HepG2 (cell line): Measurements from ENCODE around the gene PIGV.

Source experiments
- ATF2 ChIP-seq: sonication (generic); formaldehyde crosslinking; IDR thresholded peaks from 2 replicates; pipeline ENCODE4 v1.4.0; 2020; ENCODE audit warnings: missing genetic modification reagents
- CBFB ChIP-seq: sonication (generic); formaldehyde crosslinking; IDR thresholded peaks from 2 replicates; pipeline ENCODE4 v1.4.0; 2020; ENCODE audit warnings: missing genetic modification reagents
- CCAR2 ChIP-seq: fragments of 200-400 bp; formaldehyde crosslinking; optimal IDR thresholded peaks from 2 replicates; pipeline ENCODE3; 2018; ENCODE audit warnings: low read depth, mild to moderate bottlenecking, low read length, moderate library complexity
- FOXC1 ChIP-seq: sonication (generic); formaldehyde crosslinking; IDR thresholded peaks from 2 replicates; pipeline ENCODE4 v1.8.0; 2022; ENCODE audit warnings: mild to moderate bottlenecking, missing genetic modification reagents, borderline replicate concordance
- PRPF4 ChIP-seq: fragments of 200-400 bp; formaldehyde crosslinking; IDR thresholded peaks from 2 replicates; pipeline ENCODE4 v1.6.1; 2016; ENCODE audit warnings: low read length, low read depth; ENCODE audit not compliant: poor library complexity, severe bottlenecking
- SP1 ChIP-seq, 2 experiments: fragments of 450-650 bp in 1 of 2; sonication (generic) in 1 of 2; formaldehyde crosslinking in 1 of 2; IDR thresholded peaks; 2 replicates each; pipeline versions ENCODE4 v1.4.0 to v1.6.1; 2016 to 2020; ENCODE audit warnings: missing genetic modification reagents in 1 of 2
- TAF1 ChIP-seq: sonication (generic); formaldehyde crosslinking; IDR thresholded peaks from 2 replicates; pipeline ENCODE4 v1.4.0; 2020; ENCODE audit warnings: missing genetic modification reagents
- ZBTB42 ChIP-seq: sonication (generic); formaldehyde crosslinking; IDR thresholded peaks from 2 replicates; pipeline ENCODE4 v1.5.0; 2020; ENCODE audit warnings: mild to moderate bottlenecking, missing genetic modification reagents
- ZNF225 ChIP-seq: sonication (generic); formaldehyde crosslinking; IDR thresholded peaks from 2 replicates; pipeline ENCODE4 v1.4.0; 2020; ENCODE audit warnings: mild to moderate bottlenecking, missing genetic modification reagents
- ZNF512 ChIP-seq: sonication (generic); formaldehyde crosslinking; IDR thresholded peaks from 2 replicates; pipeline ENCODE4 v1.4.0; 2020; ENCODE audit warnings: mild to moderate bottlenecking, missing genetic modification reagents
- TF ChIP-seq, protein P1 (sequence below): sonication (generic); formaldehyde crosslinking; IDR thresholded peaks from 2 replicates; pipeline ENCODE4 v1.8.0; 2022; ENCODE audit warnings: mild to moderate bottlenecking, missing genetic modification reagents
- TF ChIP-seq, protein P2 (sequence below): IDR thresholded peaks from 2 replicates; pipeline ENCODE4 v1.6.1; 2016; ENCODE audit warnings: low read depth
- TF ChIP-seq, protein P3 (sequence below): sonication (generic); formaldehyde crosslinking; IDR thresholded peaks from 2 replicates; pipeline ENCODE4 v1.5.0; 2020; ENCODE audit warnings: missing genetic modification reagents
- TF ChIP-seq, protein P4 (sequence below): sonication (generic); formaldehyde crosslinking; IDR thresholded peaks from 2 replicates; pipeline ENCODE4 v1.5.0; 2020; ENCODE audit warnings: mild to moderate bottlenecking, missing genetic modification reagents, moderate library complexity

GRCh38 chr1:26759531-26759930, 28.2 kb upstream of the PIGV start:
- TF ChIP-seq TAF1, result no peak
- no peak for TF ChIP-seq ZNF512 (CRISPR knock-in tag)
- TF ChIP-seq CBFB (CRISPR knock-in tag), result no peak
- no peak for TF ChIP-seq FOXC1
- no peak for TF ChIP-seq CCAR2
- TF ChIP-seq, protein P1, sequence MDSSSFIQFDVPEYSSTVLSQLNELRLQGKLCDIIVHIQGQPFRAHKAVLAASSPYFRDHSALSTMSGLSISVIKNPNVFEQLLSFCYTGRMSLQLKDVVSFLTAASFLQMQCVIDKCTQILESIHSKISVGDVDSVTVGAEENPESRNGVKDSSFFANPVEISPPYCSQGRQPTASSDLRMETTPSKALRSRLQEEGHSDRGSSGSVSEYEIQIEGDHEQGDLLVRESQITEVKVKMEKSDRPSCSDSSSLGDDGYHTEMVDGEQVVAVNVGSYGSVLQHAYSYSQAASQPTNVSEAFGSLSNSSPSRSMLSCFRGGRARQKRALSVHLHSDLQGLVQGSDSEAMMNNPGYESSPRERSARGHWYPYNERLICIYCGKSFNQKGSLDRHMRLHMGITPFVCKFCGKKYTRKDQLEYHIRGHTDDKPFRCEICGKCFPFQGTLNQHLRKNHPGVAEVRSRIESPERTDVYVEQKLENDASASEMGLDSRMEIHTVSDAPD (CRISPR knock-in tag), result no peak
- no peak for TF ChIP-seq ATF2 (CRISPR knock-in tag)
- TF ChIP-seq, protein P2, sequence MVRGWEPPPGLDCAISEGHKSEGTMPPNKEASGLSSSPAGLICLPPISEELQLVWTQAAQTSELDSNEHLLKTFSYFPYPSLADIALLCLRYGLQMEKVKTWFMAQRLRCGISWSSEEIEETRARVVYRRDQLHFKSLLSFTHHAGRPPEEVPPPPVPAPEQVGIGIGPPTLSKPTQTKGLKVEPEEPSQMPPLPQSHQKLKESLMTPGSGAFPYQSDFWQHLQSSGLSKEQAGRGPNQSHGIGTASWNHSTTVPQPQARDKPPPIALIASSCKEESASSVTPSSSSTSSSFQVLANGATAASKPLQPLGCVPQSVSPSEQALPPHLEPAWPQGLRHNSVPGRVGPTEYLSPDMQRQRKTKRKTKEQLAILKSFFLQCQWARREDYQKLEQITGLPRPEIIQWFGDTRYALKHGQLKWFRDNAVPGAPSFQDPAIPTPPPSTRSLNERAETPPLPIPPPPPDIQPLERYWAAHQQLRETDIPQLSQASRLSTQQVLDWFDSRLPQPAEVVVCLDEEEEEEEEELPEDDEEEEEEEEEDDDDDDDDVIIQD (CRISPR knock-in tag), result no peak
- TF ChIP-seq, protein P3, sequence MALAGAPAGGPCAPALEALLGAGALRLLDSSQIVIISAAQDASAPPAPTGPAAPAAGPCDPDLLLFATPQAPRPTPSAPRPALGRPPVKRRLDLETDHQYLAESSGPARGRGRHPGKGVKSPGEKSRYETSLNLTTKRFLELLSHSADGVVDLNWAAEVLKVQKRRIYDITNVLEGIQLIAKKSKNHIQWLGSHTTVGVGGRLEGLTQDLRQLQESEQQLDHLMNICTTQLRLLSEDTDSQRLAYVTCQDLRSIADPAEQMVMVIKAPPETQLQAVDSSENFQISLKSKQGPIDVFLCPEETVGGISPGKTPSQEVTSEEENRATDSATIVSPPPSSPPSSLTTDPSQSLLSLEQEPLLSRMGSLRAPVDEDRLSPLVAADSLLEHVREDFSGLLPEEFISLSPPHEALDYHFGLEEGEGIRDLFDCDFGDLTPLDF (CRISPR knock-in tag), result no peak
- TF ChIP-seq SP1 (IDR thresholded peaks at IDR 0.05), result no peak
- TF ChIP-seq SP1 (CRISPR knock-in tag; IDR thresholded peaks at IDR 0.05), result no peak
- TF ChIP-seq ZBTB42 (CRISPR knock-in tag), result no peak
- TF ChIP-seq PRPF4, result no peak
- TF ChIP-seq, protein P4, sequence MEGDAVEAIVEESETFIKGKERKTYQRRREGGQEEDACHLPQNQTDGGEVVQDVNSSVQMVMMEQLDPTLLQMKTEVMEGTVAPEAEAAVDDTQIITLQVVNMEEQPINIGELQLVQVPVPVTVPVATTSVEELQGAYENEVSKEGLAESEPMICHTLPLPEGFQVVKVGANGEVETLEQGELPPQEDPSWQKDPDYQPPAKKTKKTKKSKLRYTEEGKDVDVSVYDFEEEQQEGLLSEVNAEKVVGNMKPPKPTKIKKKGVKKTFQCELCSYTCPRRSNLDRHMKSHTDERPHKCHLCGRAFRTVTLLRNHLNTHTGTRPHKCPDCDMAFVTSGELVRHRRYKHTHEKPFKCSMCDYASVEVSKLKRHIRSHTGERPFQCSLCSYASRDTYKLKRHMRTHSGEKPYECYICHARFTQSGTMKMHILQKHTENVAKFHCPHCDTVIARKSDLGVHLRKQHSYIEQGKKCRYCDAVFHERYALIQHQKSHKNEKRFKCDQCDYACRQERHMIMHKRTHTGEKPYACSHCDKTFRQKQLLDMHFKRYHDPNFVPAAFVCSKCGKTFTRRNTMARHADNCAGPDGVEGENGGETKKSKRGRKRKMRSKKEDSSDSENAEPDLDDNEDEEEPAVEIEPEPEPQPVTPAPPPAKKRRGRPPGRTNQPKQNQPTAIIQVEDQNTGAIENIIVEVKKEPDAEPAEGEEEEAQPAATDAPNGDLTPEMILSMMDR (CRISPR knock-in tag), result no peak
- TF ChIP-seq ZNF225, result no peak
